Epithelial cell of esophagus (primary cell): Measurements from ENCODE around the gene PTPRH.
"Not testable (repeated sequence)": the region's sequence is repeated elsewhere in the genome, so short reads cannot be mapped to it uniquely, and the experiment has no call there.

Experiments used
- DNase-seq: peaks from one replicate; pipeline ENCODE4 v3.0.0; 2010; ENCODE audit warnings: low read depth
- H3K4me3 ChIP-seq: 2 replicates; pipeline ENCODE4 v1.5.1; 2011; ENCODE audit warnings: mild to moderate bottlenecking, low read length, control low read depth
- CTCF ChIP-seq: IDR thresholded peaks from 2 replicates; pipeline ENCODE4 v1.5.1; 2011; ENCODE audit warnings: low read depth, mild to moderate bottlenecking, low read length, control low read depth, inconsistent platforms; ENCODE audit not compliant: insufficient read depth; ENCODE audit errors: missing control alignments

Gene PTPRH

GRCh38 chr19:55209693-55210472 is 582 bp upstream of the PTPRH start:
- no peak for TF ChIP-seq CTCF
- DNase-seq, result peak; percentile 95
- H3K4me3 ChIP-seq, result no peak overlapping the region

- H3K4me3 ChIP-seq, result no peak overlapping the region
- DNase-seq, result peak; percentile 91
- no peak for TF ChIP-seq CTCF
Observed at GRCh38 chr19:55206664-55207500, 2.4 kb downstream of the PTPRH start.

DNA sequence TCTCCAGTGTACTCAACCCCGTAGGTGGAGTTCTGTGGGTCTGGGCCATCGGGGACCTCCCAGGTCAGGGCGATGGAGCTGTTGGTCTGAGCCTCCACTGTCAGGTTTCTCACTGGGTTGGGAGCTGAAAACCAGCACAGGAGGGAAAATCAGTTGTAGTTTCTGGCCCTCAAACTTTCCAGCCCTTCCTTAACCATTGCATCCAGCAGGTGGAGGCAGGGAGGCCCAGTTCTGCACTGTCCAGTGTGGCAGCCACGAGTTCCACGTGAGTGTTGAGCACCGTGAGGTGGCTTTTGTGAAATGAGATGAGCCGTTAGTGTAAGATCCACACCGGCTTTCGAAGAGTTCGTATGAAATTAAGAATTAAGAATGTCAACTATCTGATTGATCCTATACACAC is 7.1 kb downstream of the PTPRH start:
- not testable (repeated sequence) for DNase-seq, H3K4me3 ChIP-seq

DNA sequence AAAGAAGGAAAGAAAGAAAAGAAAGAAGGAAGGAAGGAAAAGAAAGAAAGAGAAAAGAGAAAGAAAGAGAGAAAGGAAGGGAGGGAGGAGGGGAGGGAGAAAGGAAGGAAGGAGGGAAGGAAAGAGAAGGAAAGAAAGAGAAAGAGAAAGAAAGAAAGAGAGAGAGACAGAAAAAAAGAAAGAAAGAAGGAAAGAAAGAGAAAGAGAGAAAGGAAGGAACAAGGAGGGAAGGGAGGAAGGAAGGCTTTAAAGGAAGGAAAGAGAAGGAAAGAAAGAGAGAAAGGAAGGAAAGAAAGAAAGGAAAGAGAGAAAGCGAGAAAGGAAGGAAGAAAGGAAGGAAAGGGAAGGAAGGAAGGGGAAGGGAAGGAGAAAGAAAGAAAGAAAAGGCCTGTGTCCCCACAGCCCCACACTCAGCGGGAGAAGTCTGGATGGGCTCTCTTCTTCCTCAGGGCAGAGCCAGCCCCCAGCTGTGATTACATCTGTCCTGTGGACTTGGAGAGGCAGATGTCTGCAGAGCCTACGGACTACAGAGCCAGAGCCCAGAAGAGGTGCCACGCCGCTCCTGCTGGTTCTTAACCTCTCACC is 9.6 kb downstream of the PTPRH start:
- no peak overlapping the region for H3K4me3 ChIP-seq
- TF ChIP-seq CTCF, result no peak

GRCh38 chr19:55198651-55199050 is 10.7 kb downstream of the PTPRH start:
- H3K4me3 ChIP-seq, result no peak overlapping the region
- no peak for TF ChIP-seq CTCF
- DNase-seq, result no peak

More for the DNA sequence above, 9.6 kb downstream of the PTPRH start:
- DNase-seq, result no peak

DNA sequence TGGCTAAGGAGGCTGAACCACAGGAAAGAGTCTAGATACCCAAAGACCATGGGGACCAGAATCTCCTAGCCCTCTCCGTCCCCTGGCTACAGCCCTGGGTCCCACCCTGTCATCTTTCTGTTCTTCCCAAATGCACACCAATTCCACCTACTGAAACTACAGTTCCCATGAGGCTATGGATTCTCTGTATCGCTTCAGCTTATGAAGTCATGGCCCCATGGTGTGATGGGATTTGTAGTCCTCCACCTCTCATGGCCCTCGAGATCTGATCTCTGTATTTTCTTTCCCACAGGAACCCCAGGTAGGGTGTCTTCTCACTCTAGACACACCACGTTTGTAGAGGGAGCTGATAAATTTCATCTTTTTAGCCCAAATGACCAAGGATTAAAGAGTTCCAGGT is 11.8 kb downstream of the PTPRH start:
- TF ChIP-seq CTCF, result no peak

DNA sequence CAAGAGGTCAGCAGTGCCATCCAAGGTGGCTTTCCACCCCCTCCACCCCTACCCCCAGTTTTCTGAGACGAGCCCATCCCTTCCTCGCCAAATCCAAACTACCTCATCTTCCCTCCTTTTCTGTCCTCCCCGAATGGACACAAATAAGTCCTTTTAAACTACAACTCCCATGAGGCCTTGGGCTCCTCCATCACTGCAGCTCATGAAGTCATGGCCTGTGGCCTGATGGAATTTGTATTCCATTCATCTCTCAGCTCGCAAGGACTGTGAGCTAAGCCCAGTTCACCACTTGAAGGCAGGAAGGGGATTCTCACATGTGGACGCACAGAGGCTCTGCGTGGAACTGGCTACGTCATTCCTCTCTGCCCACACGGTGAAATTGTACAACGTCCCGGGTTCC is 12.5 kb downstream of the PTPRH start:
- no peak for DNase-seq
- no peak overlapping the region for H3K4me3 ChIP-seq
- TF ChIP-seq CTCF, result no peak

More for the DNA sequence above, 11.8 kb downstream of the PTPRH start:
- peak; percentile 49 for DNase-seq
- H3K4me3 ChIP-seq, result no peak overlapping the region
